IMR-90 (cell line): ENCODE results near the gene SLC30A5. TPM values are rescaled to one million over a fixed set of nuclear protein-coding genes. Genes with fewer than 3 reads are reported as not detected.

Source experiments
- ATAC-seq: fragments of 200-7000 bp; cut with Tn5 transposase; 2 replicates; pipeline ENCODE4 v1.9.1; 2020; ENCODE audit warnings: low read depth, mild to moderate bottlenecking, moderate library complexity
- BruUV-seq: library from RNA; stranded (reverse); fragments of 400-500 nt; replicated peaks from 2 replicates; lab custom pipeline; 2021; lab: Mats Ljungman, UMichigan
- CTCF ChIA-PET: fragments of 300-600 bp; formaldehyde crosslinking; extraction: SDS; loops from one replicate; lab custom pipeline; 2021; ENCODE audit warnings: antibody characterized with exemption; lab: Yijun Ruan, JAX
- POLR2A ChIA-PET: fragments of 300-600 bp; sonication (Branson Sonifier 250); formaldehyde crosslinking; loops from one replicate; lab custom pipeline; 2022; ENCODE audit warnings: antibody characterized with exemption; ENCODE audit not compliant: unreplicated experiment; lab: Charles Lee
- DNase-seq: peaks from one replicate; pipeline ENCODE4 v3.0.0; 2013
- H2AFZ ChIP-seq: replicated peaks from 2 replicates; pipeline ENCODE3; 2013; ENCODE audit warnings: low read length, mild to moderate bottlenecking; ENCODE audit not compliant: poor library complexity
- H2AK5ac ChIP-seq: 2 replicates; pipeline ENCODE4 v1.6.1; 2013; ENCODE audit warnings: low read depth, low read length, inconsistent platforms
- H2AK9ac ChIP-seq: replicated peaks from 2 replicates; pipeline ENCODE3; 2013; ENCODE audit warnings: mild to moderate bottlenecking, low read depth, low read length, moderate library complexity; ENCODE audit not compliant: poor library complexity
- H2BK120ac ChIP-seq: 2 replicates; pipeline ENCODE4 v1.6.1; 2013; ENCODE audit warnings: low read depth, low read length, inconsistent platforms
- H2BK15ac ChIP-seq: 3 replicates; pipeline ENCODE4 v1.6.1; 2013; ENCODE audit warnings: low read depth, low read length, inconsistent platforms
- H2BK20ac ChIP-seq: 2 replicates; pipeline ENCODE4 v1.6.1; 2013; ENCODE audit warnings: low read depth, mild to moderate bottlenecking, inconsistent platforms, low read length, moderate library complexity
- H2BK5ac ChIP-seq: 2 replicates; pipeline ENCODE4 v1.6.1; 2013; ENCODE audit warnings: mild to moderate bottlenecking, low read depth, low read length, inconsistent platforms; ENCODE audit not compliant: poor library complexity, severe bottlenecking
- H3K14ac ChIP-seq: replicated peaks from 2 replicates; pipeline ENCODE4 v1.6.1; 2013; ENCODE audit warnings: low read depth, low read length, inconsistent platforms
- H3K18ac ChIP-seq: 2 replicates; pipeline ENCODE4 v1.6.1; 2013; ENCODE audit warnings: low read depth, low read length, control low read depth
- H3K23ac ChIP-seq: 2 replicates; pipeline ENCODE4 v1.6.1; 2013; ENCODE audit warnings: low read depth, low read length, inconsistent platforms
- H3K27ac ChIP-seq: 2 replicates; pipeline ENCODE4 v1.5.1; 2013; ENCODE audit warnings: mild to moderate bottlenecking, control low read depth, low read length; ENCODE audit not compliant: insufficient read depth
- H3K27me3 ChIP-seq: 2 replicates; pipeline ENCODE4 v1.6.1; 2013; ENCODE audit warnings: low read length; ENCODE audit not compliant: control insufficient read depth, insufficient read depth
- H3K36me3 ChIP-seq: 2 replicates; pipeline ENCODE4 v1.6.1; 2013; ENCODE audit warnings: low read length, mixed read lengths; ENCODE audit not compliant: control insufficient read depth, insufficient read depth
- H3K4ac ChIP-seq: 2 replicates; pipeline ENCODE4 v1.6.1; 2013; ENCODE audit warnings: low read depth, low read length, inconsistent platforms
- H3K4me1 ChIP-seq: 2 replicates; pipeline ENCODE4 v1.6.1; 2013; ENCODE audit warnings: low read length, mixed read lengths; ENCODE audit not compliant: control insufficient read depth, insufficient read depth
- H3K4me2 ChIP-seq: 2 replicates; pipeline ENCODE4 v1.6.1; 2013; ENCODE audit warnings: low read depth, mild to moderate bottlenecking, control low read depth, low read length, moderate library complexity
- H3K4me3 ChIP-seq: 2 replicates; pipeline ENCODE4 v1.5.1; 2013; ENCODE audit warnings: low read depth, mild to moderate bottlenecking, control low read depth, low read length, moderate library complexity; ENCODE audit not compliant: insufficient read depth
- H3K56ac ChIP-seq: 2 replicates; pipeline ENCODE4 v1.6.1; 2013; ENCODE audit warnings: low read length, inconsistent platforms; ENCODE audit not compliant: insufficient read depth; ENCODE audit errors: extremely low read depth
- H3K79me1 ChIP-seq, 2 experiments: 2 replicates each; pipeline ENCODE4 v1.6.1; 2013; ENCODE audit warnings: low read length in 2 of 2, inconsistent platforms in 1 of 2, low read depth in 1 of 2
- H3K9ac ChIP-seq: 2 replicates; pipeline ENCODE4 v1.6.1; 2013; ENCODE audit warnings: low read depth, low read length, control low read depth
- H3K9me1 ChIP-seq: 2 replicates; pipeline ENCODE4 v1.6.1; 2013; ENCODE audit warnings: low read length, inconsistent platforms; ENCODE audit not compliant: insufficient read depth
- H3K9me3 ChIP-seq: 2 replicates; pipeline ENCODE4 v1.6.1; 2013; ENCODE audit warnings: low read length; ENCODE audit not compliant: control insufficient read depth, insufficient read depth
- H4K20me1 ChIP-seq: 2 replicates; pipeline ENCODE4 v1.6.1; 2013; ENCODE audit warnings: low read length, inconsistent platforms; ENCODE audit not compliant: insufficient read depth
- H4K5ac ChIP-seq: 2 replicates; pipeline ENCODE4 v1.6.1; 2013; ENCODE audit warnings: mild to moderate bottlenecking, low read depth, low read length, control low read depth
- H4K8ac ChIP-seq, 2 experiments: 2 replicates each; pipeline ENCODE4 v1.6.1; 2013; ENCODE audit warnings: low read depth in 2 of 2, low read length in 2 of 2, control low read depth in 1 of 2, inconsistent platforms in 1 of 2
- H4K91ac ChIP-seq: 2 replicates; pipeline ENCODE4 v1.6.1; 2013; ENCODE audit warnings: low read depth, low read length, inconsistent platforms; ENCODE audit not compliant: insufficient read depth
- BHLHE40 ChIP-seq: fragments of 150-350 bp; IDR thresholded peaks from 2 replicates; pipeline ENCODE4 v1.6.1; 2016; ENCODE audit warnings: mild to moderate bottlenecking, low read depth, low read length
- CEBPB ChIP-seq: IDR thresholded peaks from 2 replicates; pipeline ENCODE4 v1.6.1; 2012; ENCODE audit warnings: low read depth, low read length, improper control_type of control experiment
- CHD1 ChIP-seq: IDR thresholded peaks from 2 replicates; pipeline ENCODE4 v1.6.1; 2012; ENCODE audit warnings: low read depth, low read length, improper control_type of control experiment
- FOS ChIP-seq: fragments of 150-350 bp; IDR thresholded peaks from 2 replicates; pipeline ENCODE4 v1.6.1; 2016; ENCODE audit warnings: low read depth, low read length
- MAFK ChIP-seq: IDR thresholded peaks from 2 replicates; pipeline ENCODE4 v1.6.1; 2012; ENCODE audit warnings: low read depth, low read length, improper control_type of control experiment
- MAZ ChIP-seq: IDR thresholded peaks from 2 replicates; pipeline ENCODE4 v1.6.1; 2012; ENCODE audit warnings: low read depth, mild to moderate bottlenecking, low read length, improper control_type of control experiment, moderate library complexity, borderline replicate concordance
- MXI1 ChIP-seq: IDR thresholded peaks from 2 replicates; pipeline ENCODE4 v1.6.1; 2012; ENCODE audit warnings: low read depth, mild to moderate bottlenecking, low read length, moderate library complexity, borderline replicate concordance
- NFE2L2 ChIP-seq: fragments of 150-350 bp; IDR thresholded peaks from 2 replicates; pipeline ENCODE4 v1.6.1; 2016; ENCODE audit warnings: low read depth, mild to moderate bottlenecking, low read length
- POLR2A ChIP-seq: IDR thresholded peaks from 2 replicates; pipeline ENCODE4 v1.6.1; 2012; ENCODE audit warnings: mild to moderate bottlenecking, low read depth, low read length
- RAD21 ChIP-seq: IDR thresholded peaks from 2 replicates; pipeline ENCODE4 v1.6.1; 2012; ENCODE audit warnings: low read length, improper control_type of control experiment
- RCOR1 ChIP-seq: IDR thresholded peaks from 2 replicates; pipeline ENCODE4 v1.6.1; 2012; ENCODE audit warnings: mild to moderate bottlenecking, low read length, improper control_type of control experiment; ENCODE audit not compliant: insufficient replicate concordance
- RFX5 ChIP-seq: IDR thresholded peaks from 2 replicates; pipeline ENCODE4 v1.8.0; 2012; ENCODE audit warnings: low read depth, mild to moderate bottlenecking, low read length, moderate library complexity
- SMC3 ChIP-seq: fragments of 150-350 bp; IDR thresholded peaks from 2 replicates; pipeline ENCODE4 v1.6.1; 2016; ENCODE audit warnings: low read depth, mild to moderate bottlenecking, antibody characterized with exemption, low read length, moderate library complexity
- WGBS, 2 experiments: methylation state at CpG; one replicate each; pipeline versions ENCODE4 v1.1.5 to v1.1.7; 2013; ENCODE audit warnings: missing lambda C conversion rate in 2 of 2; ENCODE audit not compliant: insufficient read length in 1 of 2; ENCODE audit errors: extremely low coverage in 2 of 2; 5-methylcytosine and 5-hydroxymethylcytosine counted together
- dilution Hi-C: fragments of 300-500 bp; cut with HindIII; formaldehyde crosslinking; loops from one replicate; pipeline ENCODE4 v1.14.3; 2018; ENCODE audit warnings: low sequenced_read_pairs; ENCODE audit not compliant: unreplicated experiment
- in situ Hi-C: fragments of 300-500 bp; cut with MboI; formaldehyde crosslinking; loops from 3 replicates; pipeline ENCODE4 v1.14.3; 2019; ENCODE audit warnings: low sequenced_read_pairs, inconsistent platforms, mixed read lengths
- intact Hi-C: fragments of 100-400 bp; cut with micrococcal nuclease; formaldehyde crosslinking; loops from 2 replicates; pipeline ENCODE4 v1.10.0; 2022
- polyA plus RNA-seq, 3 experiments: library from polyadenylated mRNA; depleted of rRNA; stranded (reverse); fragments of >200 nt; gene quantifications; 2 replicates each; pipeline ENCODE4 v1.2.3, GENCODE V29; 2012; ENCODE audit warnings: low replicate concordance in 1 of 3
- total RNA-seq: library from RNA; depleted of rRNA; stranded (reverse); fragments of >200 nt; gene quantifications from 2 replicates; pipeline ENCODE4 v1.2.3, GENCODE V29; 2012
- TF ChIP-seq, protein P1 (sequence below): fragments of 150-350 bp; IDR thresholded peaks from 2 replicates; pipeline ENCODE4 v1.6.1; 2017; ENCODE audit warnings: mild to moderate bottlenecking, antibody characterized with exemption, low read length, low read depth
- TF ChIP-seq, protein P2 (sequence below): fragments of 150-350 bp; IDR thresholded peaks from 2 replicates; pipeline ENCODE4 v1.6.1; 2016; ENCODE audit warnings: low read depth, mild to moderate bottlenecking, low read length, moderate library complexity, borderline replicate concordance
- TF ChIP-seq, protein P3 (sequence below): conservative IDR thresholded peaks from 2 replicates; pipeline ENCODE4 v1.5.1; 2012; ENCODE audit warnings: mild to moderate bottlenecking, low read depth, low read length, improper control_type of control experiment

Gene SLC30A5
- total and polyA plus RNA-seq, 2 of the 4 experiments (the other 2 are of a cell fraction): 21.2 to 34.8 TPM

DNA sequence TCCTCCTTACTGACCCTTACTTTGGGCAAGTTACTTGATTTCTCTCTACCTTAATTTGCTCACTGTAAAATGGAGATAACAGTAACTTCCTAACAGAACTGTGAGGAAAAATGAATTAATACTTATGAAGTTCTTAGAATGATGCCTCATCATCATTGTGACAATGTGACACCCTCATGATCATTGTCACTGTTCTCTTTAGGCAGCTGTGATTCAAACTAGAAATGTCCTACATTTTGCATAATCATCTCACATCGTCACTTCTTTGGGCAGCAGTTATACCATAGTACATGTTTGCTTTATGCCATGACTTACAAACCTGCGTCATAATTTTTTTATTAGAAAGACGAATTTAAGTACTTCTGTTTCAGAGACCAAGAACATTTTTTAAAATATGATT lies 9.7 kb downstream of the SLC30A5 start:
- H3K36me3 ChIP-seq: peaks cover 32% of the 10 kb centered on the region
- intact Hi-C loops: no loop called here
- ChIA-PET CTCF (interaction anchor here (1.1 kb wide), 1 partner anchor 18 kb away, joined by 4 read pairs; no protein-coding TSS in a partner anchor), POLR2A (interaction anchor here (0.6 kb wide), 1 partner anchor 37 kb away, joined by 13 read pairs; no protein-coding TSS in a partner anchor)
- no peak overlapping the region for H2BK15ac ChIP-seq
- in situ Hi-C loops: no loop called here
- H2BK120ac ChIP-seq: no peak overlapping the region
- peaks cover 7 to 21% of the 10 kb centered on the region in 2 experiments for H3K79me1 ChIP-seq
- TF ChIP-seq, protein P1, sequence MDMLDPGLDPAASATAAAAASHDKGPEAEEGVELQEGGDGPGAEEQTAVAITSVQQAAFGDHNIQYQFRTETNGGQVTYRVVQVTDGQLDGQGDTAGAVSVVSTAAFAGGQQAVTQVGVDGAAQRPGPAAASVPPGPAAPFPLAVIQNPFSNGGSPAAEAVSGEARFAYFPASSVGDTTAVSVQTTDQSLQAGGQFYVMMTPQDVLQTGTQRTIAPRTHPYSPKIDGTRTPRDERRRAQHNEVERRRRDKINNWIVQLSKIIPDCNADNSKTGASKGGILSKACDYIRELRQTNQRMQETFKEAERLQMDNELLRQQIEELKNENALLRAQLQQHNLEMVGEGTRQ: no peak
- no peak for TF ChIP-seq MAZ
- TF ChIP-seq CEBPB: no peak
- no peak for TF ChIP-seq FOS
- TF ChIP-seq BHLHE40: no peak
- TF ChIP-seq CHD1: no peak
- no peak for TF ChIP-seq RFX5
- TF ChIP-seq MAFK: no peak
- no peak for TF ChIP-seq MXI1
- no peak for TF ChIP-seq POLR2A
- no peak for TF ChIP-seq NFE2L2
- no peak for TF ChIP-seq RCOR1
- TF ChIP-seq RAD21: no peak
- TF ChIP-seq SMC3: no peak
- TF ChIP-seq, protein P2, sequence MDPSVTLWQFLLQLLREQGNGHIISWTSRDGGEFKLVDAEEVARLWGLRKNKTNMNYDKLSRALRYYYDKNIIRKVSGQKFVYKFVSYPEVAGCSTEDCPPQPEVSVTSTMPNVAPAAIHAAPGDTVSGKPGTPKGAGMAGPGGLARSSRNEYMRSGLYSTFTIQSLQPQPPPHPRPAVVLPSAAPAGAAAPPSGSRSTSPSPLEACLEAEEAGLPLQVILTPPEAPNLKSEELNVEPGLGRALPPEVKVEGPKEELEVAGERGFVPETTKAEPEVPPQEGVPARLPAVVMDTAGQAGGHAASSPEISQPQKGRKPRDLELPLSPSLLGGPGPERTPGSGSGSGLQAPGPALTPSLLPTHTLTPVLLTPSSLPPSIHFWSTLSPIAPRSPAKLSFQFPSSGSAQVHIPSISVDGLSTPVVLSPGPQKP: no peak
- TF ChIP-seq, protein P3, sequence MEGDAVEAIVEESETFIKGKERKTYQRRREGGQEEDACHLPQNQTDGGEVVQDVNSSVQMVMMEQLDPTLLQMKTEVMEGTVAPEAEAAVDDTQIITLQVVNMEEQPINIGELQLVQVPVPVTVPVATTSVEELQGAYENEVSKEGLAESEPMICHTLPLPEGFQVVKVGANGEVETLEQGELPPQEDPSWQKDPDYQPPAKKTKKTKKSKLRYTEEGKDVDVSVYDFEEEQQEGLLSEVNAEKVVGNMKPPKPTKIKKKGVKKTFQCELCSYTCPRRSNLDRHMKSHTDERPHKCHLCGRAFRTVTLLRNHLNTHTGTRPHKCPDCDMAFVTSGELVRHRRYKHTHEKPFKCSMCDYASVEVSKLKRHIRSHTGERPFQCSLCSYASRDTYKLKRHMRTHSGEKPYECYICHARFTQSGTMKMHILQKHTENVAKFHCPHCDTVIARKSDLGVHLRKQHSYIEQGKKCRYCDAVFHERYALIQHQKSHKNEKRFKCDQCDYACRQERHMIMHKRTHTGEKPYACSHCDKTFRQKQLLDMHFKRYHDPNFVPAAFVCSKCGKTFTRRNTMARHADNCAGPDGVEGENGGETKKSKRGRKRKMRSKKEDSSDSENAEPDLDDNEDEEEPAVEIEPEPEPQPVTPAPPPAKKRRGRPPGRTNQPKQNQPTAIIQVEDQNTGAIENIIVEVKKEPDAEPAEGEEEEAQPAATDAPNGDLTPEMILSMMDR: no peak
- no peak overlapping the region for H3K4me2 ChIP-seq
- H4K20me1 ChIP-seq: peaks cover 11% of the 10 kb centered on the region
- no TSS peak for BruUV-seq
- no CpG with 5 or more reads among the region's 3 CpGs for WGBS, 2 experiments
- DNase-seq (no peak), ATAC-seq (no peak)
- H3K14ac ChIP-seq: no peak overlapping the region
- H3K23ac ChIP-seq: 0 out of 2 replicates have a peak overlapping the region, but pooled peaks have one; percentile 17
- H3K4ac ChIP-seq: no peak overlapping the region
- no peak overlapping the region for H2AK9ac ChIP-seq
- H3K18ac ChIP-seq: no peak overlapping the region
- no peak overlapping the region for H3K4me3 ChIP-seq
- H3K9me3 ChIP-seq: no peaks in the 10 kb centered on the region
- no peak overlapping the region for H3K56ac ChIP-seq
- H2AK5ac ChIP-seq: no peak overlapping the region
- no peaks in the 10 kb centered on the region for H3K9me1 ChIP-seq
- H2BK20ac ChIP-seq: no peak overlapping the region
- dilution Hi-C loops: no loop called here
- no peaks in the 10 kb centered on the region for H3K27me3 ChIP-seq
- no peak overlapping the region for H3K27ac ChIP-seq
- H3K4me1 ChIP-seq: 0 out of 2 replicates have a peak, but pooled peaks cover 3% of the 10 kb centered on the region
- H3K9ac ChIP-seq: no peak overlapping the region
- H2BK5ac ChIP-seq: no peak overlapping the region
- H2AFZ ChIP-seq: no peak overlapping the region
- H4K8ac ChIP-seq: no peak overlapping the region
- no peak overlapping the region for H4K5ac ChIP-seq
- no peak overlapping the region for H4K91ac ChIP-seq
